WTC11 (cell line): ENCODE results near the gene GSTA1.
"Not testable (repeated sequence)": the region's sequence is repeated elsewhere in the genome, so short reads cannot be mapped to it uniquely, and the experiment has no call there.

Experiments
- CREM ChIP-seq: sonication (generic); formaldehyde crosslinking; IDR thresholded peaks from 2 replicates; pipeline ENCODE4 v1.8.1; 2022; ENCODE audit warnings: mild to moderate bottlenecking, missing genetic modification reagents, moderate library complexity
- CTCF ChIP-seq: fragments of 200-600 bp; IDR thresholded peaks from 2 replicates; pipeline ENCODE4 v1.8.0; 2022; ENCODE audit warnings: antibody characterized with exemption
- TP53 ChIP-seq: sonication (generic); formaldehyde crosslinking; IDR thresholded peaks from 2 replicates; pipeline ENCODE4 v1.8.1; 2023; ENCODE audit warnings: mild to moderate bottlenecking, missing genetic modification reagents
- ZNF121 ChIP-seq: sonication (generic); formaldehyde crosslinking; IDR thresholded peaks from 2 replicates; pipeline ENCODE4 v1.8.0; 2023; ENCODE audit warnings: missing genetic modification reagents

- TF ChIP-seq CTCF; CREM (CRISPR knock-in tag); ZNF121 (CRISPR knock-in tag); TP53: not testable (repeated sequence)
Observed at GRCh38 chr6:52767658-52768057, 36.0 kb downstream of the GSTA1 start.
